Neural progenitor cell (in vitro differentiated cells): Measurements from ENCODE around the gene ALDH1L2. TPM values are rescaled to one million over a fixed set of nuclear protein-coding genes. Genes with fewer than 3 reads are reported as not detected.
"Not testable (repeated sequence)": the region's sequence is repeated elsewhere in the genome, so short reads cannot be mapped to it uniquely, and the experiment has no call there.

Experiments
- DNase-seq: peaks from one replicate; pipeline ENCODE4 v3.0.0-alpha.2; 2016; ENCODE audit warnings: low spot score
- H2AFZ ChIP-seq: fragments of 200-600 bp; sonication (generic); replicated peaks from 2 replicates; pipeline ENCODE4 v1.6.1; 2016; ENCODE audit warnings: antibody characterized with exemption
- H3F3A ChIP-seq: fragments of 200-600 bp; sonication (generic); 2 replicates; pipeline ENCODE4 v1.6.1; 2016; ENCODE audit warnings: antibody characterized with exemption, low read depth
- H3K27ac ChIP-seq: fragments of 200-600 bp; sonication (generic); 2 replicates; pipeline ENCODE4 v1.5.1; 2016; ENCODE audit warnings: mild to moderate bottlenecking
- H3K27me3 ChIP-seq: fragments of 200-600 bp; sonication (generic); 2 replicates; pipeline ENCODE4 v1.6.1; 2016; ENCODE audit warnings: mild to moderate bottlenecking, moderate library complexity
- H3K36me3 ChIP-seq: fragments of 200-600 bp; sonication (generic); 2 replicates; pipeline ENCODE4 v1.5.1; 2016
- H3K4me1 ChIP-seq: fragments of 200-600 bp; sonication (generic); 2 replicates; pipeline ENCODE4 v1.6.1; 2016; ENCODE audit warnings: mixed run types
- H3K4me2 ChIP-seq: fragments of 200-600 bp; sonication (generic); 2 replicates; pipeline ENCODE4 v1.6.1; 2016
- H3K4me3 ChIP-seq: fragments of 200-600 bp; sonication (generic); 2 replicates; pipeline ENCODE4 v1.5.1; 2016
- H3K79me2 ChIP-seq: fragments of 200-600 bp; sonication (generic); 2 replicates; pipeline ENCODE4 v1.6.1; 2016; ENCODE audit warnings: low read depth
- H3K9ac ChIP-seq: fragments of 200-600 bp; sonication (generic); 2 replicates; pipeline ENCODE4 v1.6.1; 2016
- H3K9me3 ChIP-seq: fragments of 200-600 bp; sonication (generic); 2 replicates; pipeline ENCODE4 v1.5.1; 2016; ENCODE audit warnings: low read depth
- H4K20me1 ChIP-seq: fragments of 200-600 bp; sonication (generic); 2 replicates; pipeline ENCODE4 v1.6.1; 2016; ENCODE audit warnings: low read depth
- H3K27ac Mint-ChIP-seq: 3 replicates; pipeline ENCODE4 v1.8.0; 2021; ENCODE audit warnings: mixed read lengths
- H3K27me3 Mint-ChIP-seq: 2 replicates; pipeline ENCODE4 v1.8.0; 2022; ENCODE audit warnings: low read depth, mild to moderate bottlenecking, inconsistent platforms, moderate library complexity, mixed read lengths; ENCODE audit not compliant: insufficient read depth
- H3K36me3 Mint-ChIP-seq: 3 replicates; pipeline ENCODE4 v1.8.0; 2021; ENCODE audit warnings: mixed read lengths
- H3K4me1 Mint-ChIP-seq: 3 replicates; pipeline ENCODE4 v1.8.0; 2021; ENCODE audit warnings: mixed read lengths
- H3K4me3 Mint-ChIP-seq: 3 replicates; pipeline ENCODE4 v1.8.0; 2021; ENCODE audit warnings: mild to moderate bottlenecking, moderate library complexity, mixed read lengths
- H3K9me3 Mint-ChIP-seq: 3 replicates; pipeline ENCODE4 v1.8.0; 2020; ENCODE audit warnings: mixed read lengths
- EZH2 ChIP-seq: fragments of 200-600 bp; sonication (generic); IDR thresholded peaks from 2 replicates; pipeline ENCODE4 v1.6.1; 2017; ENCODE audit warnings: antibody characterized with exemption, mild to moderate bottlenecking, moderate library complexity
- EZH2phosphoT487 ChIP-seq: fragments of 200-600 bp; sonication (generic); IDR thresholded peaks from 2 replicates; pipeline ENCODE4 v1.6.1; 2017; ENCODE audit warnings: antibody characterized with exemption
- total RNA-seq: library from RNA; depleted of rRNA; stranded (reverse); fragments of >200 nt; gene quantifications from 2 replicates; pipeline ENCODE4 v1.2.3, GENCODE V29; 2015; ENCODE audit warnings: low replicate concordance
- TF ChIP-seq, protein P1 (sequence below): fragments of 200-600 bp; sonication (generic); IDR thresholded peaks from 2 replicates; pipeline ENCODE4 v1.5.1; 2017; ENCODE audit warnings: antibody characterized with exemption, mild to moderate bottlenecking

Gene ALDH1L2
- total RNA-seq, 1 donor from 2014 or later: 0.13 TPM

GRCh38 chr12:104990950-104991349, 93.3 kb downstream of the ALDH1L2 start:
- Mint-ChIP-seq H3K9me3 (no peaks in the 10 kb centered on the region), H3K27me3 (no peaks in the 10 kb centered on the region), H3K27ac (no peak overlapping the region), H3K4me3 (no peak overlapping the region), H3K36me3 (peaks cover 41% of the 10 kb centered on the region), H3K4me1 (peaks cover 15% of the 10 kb centered on the region)
- H3K27ac ChIP-seq: no peak overlapping the region
- no peak overlapping the region for H3K4me3 ChIP-seq
- no peaks in the 10 kb centered on the region for H3K9me3 ChIP-seq
- TF ChIP-seq, protein P1, sequence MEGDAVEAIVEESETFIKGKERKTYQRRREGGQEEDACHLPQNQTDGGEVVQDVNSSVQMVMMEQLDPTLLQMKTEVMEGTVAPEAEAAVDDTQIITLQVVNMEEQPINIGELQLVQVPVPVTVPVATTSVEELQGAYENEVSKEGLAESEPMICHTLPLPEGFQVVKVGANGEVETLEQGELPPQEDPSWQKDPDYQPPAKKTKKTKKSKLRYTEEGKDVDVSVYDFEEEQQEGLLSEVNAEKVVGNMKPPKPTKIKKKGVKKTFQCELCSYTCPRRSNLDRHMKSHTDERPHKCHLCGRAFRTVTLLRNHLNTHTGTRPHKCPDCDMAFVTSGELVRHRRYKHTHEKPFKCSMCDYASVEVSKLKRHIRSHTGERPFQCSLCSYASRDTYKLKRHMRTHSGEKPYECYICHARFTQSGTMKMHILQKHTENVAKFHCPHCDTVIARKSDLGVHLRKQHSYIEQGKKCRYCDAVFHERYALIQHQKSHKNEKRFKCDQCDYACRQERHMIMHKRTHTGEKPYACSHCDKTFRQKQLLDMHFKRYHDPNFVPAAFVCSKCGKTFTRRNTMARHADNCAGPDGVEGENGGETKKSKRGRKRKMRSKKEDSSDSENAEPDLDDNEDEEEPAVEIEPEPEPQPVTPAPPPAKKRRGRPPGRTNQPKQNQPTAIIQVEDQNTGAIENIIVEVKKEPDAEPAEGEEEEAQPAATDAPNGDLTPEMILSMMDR: no peak
- TF ChIP-seq EZH2: no peak
- no peak for TF ChIP-seq EZH2phosphoT487
- peaks cover 19% of the 10 kb centered on the region for H4K20me1 ChIP-seq
- H3K4me1 ChIP-seq: peaks cover 10% of the 10 kb centered on the region
- no peaks in the 10 kb centered on the region for H3K27me3 ChIP-seq
- no peak overlapping the region for H3K9ac ChIP-seq
- H2AFZ ChIP-seq: no peak overlapping the region
- no peak for DNase-seq
- no peak overlapping the region for H3K4me2 ChIP-seq
- no peaks in the 10 kb centered on the region for H3F3A ChIP-seq
- peaks cover 28% of the 10 kb centered on the region for H3K36me3 ChIP-seq
- H3K79me2 ChIP-seq: peaks cover 48% of the 10 kb centered on the region

- Histone ChIP-seq H3F3A (no peaks in the 10 kb centered on the region), H2AFZ (peak within 1 kb of the TSS; percentile 87), H3K9ac (peak within 1 kb of the TSS; percentile 27), H3K27ac (no peak within 1 kb of the TSS), H3K27me3 (no peaks in the 10 kb centered on the region), H3K4me2 (peak within 1 kb of the TSS; percentile 97), H3K9me3 (no peaks in the 10 kb centered on the region), H4K20me1 (peaks cover 16% of the 10 kb centered on the region), H3K4me1 (peaks cover 10% of the 10 kb centered on the region), H3K79me2 (peaks cover 48% of the 10 kb centered on the region), H3K4me3 (peak within 1 kb of the TSS; percentile 71), H3K36me3 (peaks cover 14% of the 10 kb centered on the region)
- Mint-ChIP-seq H3K27me3 (no peaks in the 10 kb centered on the region), H3K4me3 (peak within 1 kb of the TSS; percentile 90), H3K27ac (peak within 1 kb of the TSS; percentile 52), H3K4me1 (peaks cover 15% of the 10 kb centered on the region), H3K9me3 (no peaks in the 10 kb centered on the region), H3K36me3 (peaks cover 19% of the 10 kb centered on the region)
- TF ChIP-seq, protein P1: no peak
- TF ChIP-seq EZH2phosphoT487 (no peak), EZH2 (no peak)
- DNase-seq: peak; percentile 95
Measured at GRCh38 chr12:104986022-104986941, 98.0 kb downstream of the ALDH1L2 start, which contains the start of gene NOPCHAP1. Gene NOPCHAP1 (plus strand): TSS chr12:104986316. CDS start chr12:104986353, 37 bp downstream.

DNA sequence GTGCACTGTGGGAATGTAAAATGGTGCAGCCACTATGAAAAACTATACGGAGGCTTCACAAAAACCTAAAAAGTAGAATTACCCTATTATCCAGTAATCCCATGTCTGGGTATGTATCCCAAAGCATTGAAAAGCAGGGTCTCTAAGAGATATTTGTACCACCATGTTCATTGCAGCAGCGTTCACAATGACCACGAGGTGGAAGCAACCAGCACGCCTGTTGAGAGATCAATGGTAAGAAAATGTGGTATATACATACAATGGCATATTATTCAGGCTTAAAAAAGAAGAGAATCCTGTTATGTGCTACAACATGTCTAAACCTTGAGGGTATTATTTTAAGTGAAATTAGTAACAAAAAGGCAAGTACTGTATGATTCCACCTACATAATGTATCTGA, 99.1 kb downstream of the ALDH1L2 start:
- H3K27me3 Mint-ChIP-seq: no peaks in the 10 kb centered on the region
- H3K9ac ChIP-seq: no peak overlapping the region
- H4K20me1 ChIP-seq: peaks cover 16% of the 10 kb centered on the region
- H3K27ac ChIP-seq: no peak overlapping the region
- H2AFZ ChIP-seq: peak overlapping the region; percentile 60
- H3K36me3 Mint-ChIP-seq: peaks cover 16% of the 10 kb centered on the region
- H3K4me3 ChIP-seq: no peak overlapping the region
- no peaks in the 10 kb centered on the region for H3K9me3 ChIP-seq
- H3K27me3 ChIP-seq: no peaks in the 10 kb centered on the region
- H3K36me3 ChIP-seq: peaks cover 14% of the 10 kb centered on the region
- H3K4me1 ChIP-seq: peaks cover 10% of the 10 kb centered on the region
- H3K4me2 ChIP-seq: no peak overlapping the region
- no peaks in the 10 kb centered on the region for H3K9me3 Mint-ChIP-seq
- TF ChIP-seq EZH2 (no peak), EZH2phosphoT487 (no peak)
- TF ChIP-seq, protein P1: no peak
- no peak for DNase-seq
- peak overlapping the region; percentile 90 for H3K4me3 Mint-ChIP-seq
- H3K79me2 ChIP-seq: peaks cover 39% of the 10 kb centered on the region
- H3K27ac Mint-ChIP-seq: no peak overlapping the region
- H3F3A ChIP-seq: no peaks in the 10 kb centered on the region
- peaks cover 15% of the 10 kb centered on the region for H3K4me1 Mint-ChIP-seq

DNA sequence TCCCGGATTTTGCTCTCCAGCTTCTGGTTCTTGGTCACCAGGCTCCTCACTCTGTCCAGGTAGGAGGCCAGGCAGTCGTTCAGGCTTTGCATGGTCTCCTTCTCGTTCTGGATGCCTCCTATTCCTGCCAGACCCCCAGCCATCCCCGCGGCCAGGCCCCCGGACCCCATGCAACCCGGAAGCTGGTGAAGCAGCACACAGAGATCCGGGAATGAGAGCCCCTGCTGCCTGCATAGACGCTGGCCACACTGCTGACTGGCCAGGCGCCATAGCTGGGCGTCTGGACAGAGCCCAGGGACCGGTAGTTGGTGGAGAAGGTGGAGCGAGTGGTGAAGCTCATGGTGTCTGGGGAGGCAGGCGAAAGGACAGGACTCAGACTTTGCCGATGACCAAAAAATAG, 106.6 kb downstream of the ALDH1L2 start:
- H3K4me1 Mint-ChIP-seq, H3K27ac Mint-ChIP-seq, H3K9me3 Mint-ChIP-seq: not testable (repeated sequence)

More for the DNA sequence above, 106.6 kb downstream of the ALDH1L2 start:
- not testable (repeated sequence) for H3K27me3 ChIP-seq, H3K4me3 ChIP-seq, H3K9ac ChIP-seq, H2AFZ ChIP-seq, DNase-seq, H3K4me1 ChIP-seq, H3K9me3 ChIP-seq, H3K27me3 Mint-ChIP-seq, H3K36me3 Mint-ChIP-seq, H3K27ac ChIP-seq, H3K36me3 ChIP-seq, H3K4me3 Mint-ChIP-seq, H3K4me2 ChIP-seq, H3K79me2 ChIP-seq, H4K20me1 ChIP-seq, H3F3A ChIP-seq
